HepG2 (cell line): ENCODE data around the gene FAM219A. TPM values are rescaled to one million over a fixed set of nuclear protein-coding genes. Genes with fewer than 3 reads are reported as not detected.

Experiments
- FOXK1 ChIP-seq: sonication (generic); formaldehyde crosslinking; IDR thresholded peaks from 2 replicates; pipeline ENCODE4 v1.4.0; 2020; ENCODE audit warnings: low read depth, missing genetic modification reagents, borderline replicate concordance
- SP5 ChIP-seq: IDR thresholded peaks from 2 replicates; pipeline ENCODE4 v1.6.1; 2016; ENCODE audit warnings: low read depth, borderline replicate concordance
- TAF15 ChIP-seq: fragments of 200-400 bp; formaldehyde crosslinking; IDR thresholded peaks from one replicate; pipeline ENCODE4 v1.6.1; 2018; ENCODE audit warnings: mild to moderate bottlenecking, low read depth, low read length; ENCODE audit not compliant: poor library complexity, severe bottlenecking
- TGIF2 ChIP-seq: IDR thresholded peaks from 2 replicates; pipeline ENCODE4 v1.6.1; 2016; ENCODE audit warnings: control low read depth, missing compliant biosample characterization
- ZFP90 ChIP-seq: sonication (generic); formaldehyde crosslinking; IDR thresholded peaks from 2 replicates; pipeline ENCODE4 v1.8.0; 2022; ENCODE audit warnings: missing genetic modification reagents, mild to moderate bottlenecking, inconsistent platforms, borderline replicate concordance
- ZNF225 ChIP-seq: sonication (generic); formaldehyde crosslinking; IDR thresholded peaks from 2 replicates; pipeline ENCODE4 v1.4.0; 2020; ENCODE audit warnings: mild to moderate bottlenecking, missing genetic modification reagents
- ZNF33B ChIP-seq: sonication (generic); formaldehyde crosslinking; IDR thresholded peaks from 2 replicates; pipeline ENCODE4 v1.5.1; 2020; ENCODE audit warnings: mild to moderate bottlenecking, missing genetic modification reagents
- ZNF484 ChIP-seq: sonication (generic); formaldehyde crosslinking; IDR thresholded peaks from 2 replicates; pipeline ENCODE4 v1.5.1; 2020; ENCODE audit warnings: mild to moderate bottlenecking, low read depth, missing genetic modification reagents, borderline replicate concordance
- ZNF564 ChIP-seq: sonication (generic); formaldehyde crosslinking; IDR thresholded peaks from 2 replicates; pipeline ENCODE4 v1.8.1; 2023; ENCODE audit warnings: mild to moderate bottlenecking, missing genetic modification reagents
- ZNF777 ChIP-seq: sonication (generic); formaldehyde crosslinking; IDR thresholded peaks from 2 replicates; pipeline ENCODE4 v1.4.0; 2020; ENCODE audit warnings: missing genetic modification reagents
- polyA plus RNA-seq, 8 experiments: library from polyadenylated mRNA; depleted of rRNA in 3 of 8; stranded (reverse) in 7 of 8; unstranded in 1 of 8; fragments of >200 nt; fragmentation: Illumina TruSeq in 4 of 8; extraction: Trizol in 4 of 8; gene quantifications; 2 replicates each; pipeline versions ENCODE4 v1.2.1 to v1.2.3, GENCODE V29; 2011 to 2016; ENCODE audit warnings: low read depth in 4 of 8, missing spikeins in 1 of 8, mixed read lengths in 1 of 8; ENCODE audit not compliant: insufficient read depth in 1 of 8
- total RNA-seq, 5 experiments: library from RNA; depleted of rRNA; stranded (reverse); fragments of >200 nt; fragmentation: Illumina TruSeq; extraction: Trizol; gene quantifications; 2 replicates each; pipeline ENCODE4 v1.2.3, GENCODE V29; 2016; ENCODE audit warnings: low read depth in 1 of 5
- TF ChIP-seq, protein P1 (sequence below), 2 experiments: sonication (generic) in 1 of 2; formaldehyde crosslinking in 1 of 2; IDR thresholded peaks; 2 replicates each; pipeline versions ENCODE4 v1.6.1 to v1.9.0; 2014 to 2022; ENCODE audit warnings: antibody characterized with exemption in 1 of 2, borderline replicate concordance in 1 of 2, inconsistent platforms in 1 of 2, low read depth in 1 of 2, missing genetic modification reagents in 1 of 2
- TF ChIP-seq, protein P2 (sequence below): sonication (generic); formaldehyde crosslinking; IDR thresholded peaks from 2 replicates; pipeline ENCODE4 v1.4.0; 2020; ENCODE audit warnings: missing genetic modification reagents
- TF ChIP-seq, protein P3 (sequence below): sonication (generic); formaldehyde crosslinking; conservative IDR thresholded peaks from 2 replicates; pipeline ENCODE4 v1.4.0; 2020; ENCODE audit warnings: missing genetic modification reagents
- TF ChIP-seq, protein P4 (sequence below): IDR thresholded peaks from 2 replicates; pipeline ENCODE4 v1.6.1; 2016; ENCODE audit warnings: control low read depth
- TF ChIP-seq, protein P5 (sequence below): sonication (generic); formaldehyde crosslinking; IDR thresholded peaks from 2 replicates; pipeline ENCODE4 v1.4.0; 2020; ENCODE audit warnings: mild to moderate bottlenecking, missing genetic modification reagents

Gene FAM219A
- total and polyA plus RNA-seq, 2 of the 13 experiments (the other 11 are each of a cell fraction or from before 2014, with no cell fraction given) = 3.9 to 6.4 TPM

DNA sequence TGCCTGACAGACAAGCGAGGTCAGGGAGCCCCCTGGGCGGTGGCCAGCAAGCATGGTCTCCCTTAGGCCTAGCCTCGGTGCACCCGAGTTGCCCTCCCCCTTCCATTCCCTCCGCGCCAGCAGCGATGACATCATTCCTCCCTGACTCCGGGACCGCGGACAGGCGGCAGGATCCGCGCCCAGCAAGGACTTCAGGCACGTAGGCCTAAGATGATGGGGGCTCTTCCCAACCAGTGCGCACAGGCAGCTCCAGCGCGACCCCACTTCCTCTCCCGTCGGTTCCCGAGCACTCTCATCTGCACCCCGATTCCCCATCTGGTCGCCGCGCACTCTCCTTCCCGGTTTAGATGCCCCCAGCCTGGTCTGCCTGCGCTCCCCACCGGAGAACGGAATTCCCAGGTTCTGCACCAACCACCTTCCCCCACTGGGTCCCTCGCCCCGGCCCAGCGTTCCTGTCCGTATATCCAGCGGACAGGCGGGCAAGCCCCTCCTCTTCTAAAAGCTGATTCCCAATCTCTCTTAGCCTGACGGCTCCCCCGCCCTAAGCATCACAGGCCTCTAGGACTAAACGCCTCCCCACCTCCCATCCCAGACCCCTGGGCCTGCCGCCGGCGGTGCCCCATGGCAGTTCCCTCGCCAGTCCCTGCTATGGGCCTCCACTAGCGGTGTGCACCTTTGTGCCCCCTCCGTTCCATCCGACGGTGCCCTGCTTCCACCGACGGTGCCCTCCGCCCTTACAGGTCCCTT lies 931 bp downstream of the FAM219A start (continued):
- TF ChIP-seq, protein P1, sequence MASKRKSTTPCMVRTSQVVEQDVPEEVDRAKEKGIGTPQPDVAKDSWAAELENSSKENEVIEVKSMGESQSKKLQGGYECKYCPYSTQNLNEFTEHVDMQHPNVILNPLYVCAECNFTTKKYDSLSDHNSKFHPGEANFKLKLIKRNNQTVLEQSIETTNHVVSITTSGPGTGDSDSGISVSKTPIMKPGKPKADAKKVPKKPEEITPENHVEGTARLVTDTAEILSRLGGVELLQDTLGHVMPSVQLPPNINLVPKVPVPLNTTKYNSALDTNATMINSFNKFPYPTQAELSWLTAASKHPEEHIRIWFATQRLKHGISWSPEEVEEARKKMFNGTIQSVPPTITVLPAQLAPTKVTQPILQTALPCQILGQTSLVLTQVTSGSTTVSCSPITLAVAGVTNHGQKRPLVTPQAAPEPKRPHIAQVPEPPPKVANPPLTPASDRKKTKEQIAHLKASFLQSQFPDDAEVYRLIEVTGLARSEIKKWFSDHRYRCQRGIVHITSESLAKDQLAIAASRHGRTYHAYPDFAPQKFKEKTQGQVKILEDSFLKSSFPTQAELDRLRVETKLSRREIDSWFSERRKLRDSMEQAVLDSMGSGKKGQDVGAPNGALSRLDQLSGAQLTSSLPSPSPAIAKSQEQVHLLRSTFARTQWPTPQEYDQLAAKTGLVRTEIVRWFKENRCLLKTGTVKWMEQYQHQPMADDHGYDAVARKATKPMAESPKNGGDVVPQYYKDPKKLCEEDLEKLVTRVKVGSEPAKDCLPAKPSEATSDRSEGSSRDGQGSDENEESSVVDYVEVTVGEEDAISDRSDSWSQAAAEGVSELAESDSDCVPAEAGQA (IDR thresholded peaks at IDR 0.05; ENCODE audit: low read depth) = 0 out of 2 replicates have a peak, but pooled peaks have one; percentile 42
- TF ChIP-seq, protein P1 (CRISPR knock-in tag; IDR thresholded peaks at IDR 0.05; ENCODE audit: borderline replicate concordance) = no peak
- TF ChIP-seq, protein P2, sequence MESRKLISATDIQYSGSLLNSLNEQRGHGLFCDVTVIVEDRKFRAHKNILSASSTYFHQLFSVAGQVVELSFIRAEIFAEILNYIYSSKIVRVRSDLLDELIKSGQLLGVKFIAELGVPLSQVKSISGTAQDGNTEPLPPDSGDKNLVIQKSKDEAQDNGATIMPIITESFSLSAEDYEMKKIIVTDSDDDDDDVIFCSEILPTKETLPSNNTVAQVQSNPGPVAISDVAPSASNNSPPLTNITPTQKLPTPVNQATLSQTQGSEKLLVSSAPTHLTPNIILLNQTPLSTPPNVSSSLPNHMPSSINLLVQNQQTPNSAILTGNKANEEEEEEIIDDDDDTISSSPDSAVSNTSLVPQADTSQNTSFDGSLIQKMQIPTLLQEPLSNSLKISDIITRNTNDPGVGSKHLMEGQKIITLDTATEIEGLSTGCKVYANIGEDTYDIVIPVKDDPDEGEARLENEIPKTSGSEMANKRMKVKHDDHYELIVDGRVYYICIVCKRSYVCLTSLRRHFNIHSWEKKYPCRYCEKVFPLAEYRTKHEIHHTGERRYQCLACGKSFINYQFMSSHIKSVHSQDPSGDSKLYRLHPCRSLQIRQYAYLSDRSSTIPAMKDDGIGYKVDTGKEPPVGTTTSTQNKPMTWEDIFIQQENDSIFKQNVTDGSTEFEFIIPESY (CRISPR knock-in tag) = 0 out of 2 replicates have a peak, but pooled peaks have one; percentile 42
- TF ChIP-seq ZNF564 (CRISPR knock-in tag) = no peak
- peak; percentile 73 for TF ChIP-seq ZNF777 (CRISPR knock-in tag)
- no peak for TF ChIP-seq ZNF33B
- TF ChIP-seq, protein P3, sequence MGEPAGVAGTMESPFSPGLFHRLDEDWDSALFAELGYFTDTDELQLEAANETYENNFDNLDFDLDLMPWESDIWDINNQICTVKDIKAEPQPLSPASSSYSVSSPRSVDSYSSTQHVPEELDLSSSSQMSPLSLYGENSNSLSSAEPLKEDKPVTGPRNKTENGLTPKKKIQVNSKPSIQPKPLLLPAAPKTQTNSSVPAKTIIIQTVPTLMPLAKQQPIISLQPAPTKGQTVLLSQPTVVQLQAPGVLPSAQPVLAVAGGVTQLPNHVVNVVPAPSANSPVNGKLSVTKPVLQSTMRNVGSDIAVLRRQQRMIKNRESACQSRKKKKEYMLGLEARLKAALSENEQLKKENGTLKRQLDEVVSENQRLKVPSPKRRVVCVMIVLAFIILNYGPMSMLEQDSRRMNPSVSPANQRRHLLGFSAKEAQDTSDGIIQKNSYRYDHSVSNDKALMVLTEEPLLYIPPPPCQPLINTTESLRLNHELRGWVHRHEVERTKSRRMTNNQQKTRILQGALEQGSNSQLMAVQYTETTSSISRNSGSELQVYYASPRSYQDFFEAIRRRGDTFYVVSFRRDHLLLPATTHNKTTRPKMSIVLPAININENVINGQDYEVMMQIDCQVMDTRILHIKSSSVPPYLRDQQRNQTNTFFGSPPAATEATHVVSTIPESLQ = no peak
- no peak for TF ChIP-seq ZFP90 (CRISPR knock-in tag)
- no peak for TF ChIP-seq TGIF2
- TF ChIP-seq FOXK1 (CRISPR knock-in tag) = no peak
- TF ChIP-seq, protein P4, sequence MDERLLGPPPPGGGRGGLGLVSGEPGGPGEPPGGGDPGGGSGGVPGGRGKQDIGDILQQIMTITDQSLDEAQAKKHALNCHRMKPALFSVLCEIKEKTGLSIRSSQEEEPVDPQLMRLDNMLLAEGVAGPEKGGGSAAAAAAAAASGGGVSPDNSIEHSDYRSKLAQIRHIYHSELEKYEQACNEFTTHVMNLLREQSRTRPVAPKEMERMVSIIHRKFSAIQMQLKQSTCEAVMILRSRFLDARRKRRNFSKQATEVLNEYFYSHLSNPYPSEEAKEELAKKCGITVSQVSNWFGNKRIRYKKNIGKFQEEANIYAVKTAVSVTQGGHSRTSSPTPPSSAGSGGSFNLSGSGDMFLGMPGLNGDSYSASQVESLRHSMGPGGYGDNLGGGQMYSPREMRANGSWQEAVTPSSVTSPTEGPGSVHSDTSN (CRISPR knock-in tag) = no peak
- peak; percentile 12 for TF ChIP-seq TAF15
- 0 out of 2 replicates have a peak, but pooled peaks have one; percentile 21 for TF ChIP-seq ZNF225
- no peak for TF ChIP-seq ZNF484 (CRISPR knock-in tag)
- TF ChIP-seq, protein P5, sequence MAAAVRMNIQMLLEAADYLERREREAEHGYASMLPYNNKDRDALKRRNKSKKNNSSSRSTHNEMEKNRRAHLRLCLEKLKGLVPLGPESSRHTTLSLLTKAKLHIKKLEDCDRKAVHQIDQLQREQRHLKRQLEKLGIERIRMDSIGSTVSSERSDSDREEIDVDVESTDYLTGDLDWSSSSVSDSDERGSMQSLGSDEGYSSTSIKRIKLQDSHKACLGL (CRISPR knock-in tag) = 0 out of 2 replicates have a peak, but pooled peaks have one; percentile 38
- no peak for TF ChIP-seq SP5 (CRISPR knock-in tag)
